Measurements from ENCODE around the gene ARHGAP23. TPM values are rescaled to one million over a fixed set of nuclear protein-coding genes. Genes with fewer than 3 reads are reported as not detected.
A peak's percentile ranks its signal among the peaks of the same experiment; 100 is the strongest.

The ARHGAP23 gene
- total and polyA plus RNA-seq, 4 donors = 18.3 to 91.7 (median 39.2) TPM

DNA sequence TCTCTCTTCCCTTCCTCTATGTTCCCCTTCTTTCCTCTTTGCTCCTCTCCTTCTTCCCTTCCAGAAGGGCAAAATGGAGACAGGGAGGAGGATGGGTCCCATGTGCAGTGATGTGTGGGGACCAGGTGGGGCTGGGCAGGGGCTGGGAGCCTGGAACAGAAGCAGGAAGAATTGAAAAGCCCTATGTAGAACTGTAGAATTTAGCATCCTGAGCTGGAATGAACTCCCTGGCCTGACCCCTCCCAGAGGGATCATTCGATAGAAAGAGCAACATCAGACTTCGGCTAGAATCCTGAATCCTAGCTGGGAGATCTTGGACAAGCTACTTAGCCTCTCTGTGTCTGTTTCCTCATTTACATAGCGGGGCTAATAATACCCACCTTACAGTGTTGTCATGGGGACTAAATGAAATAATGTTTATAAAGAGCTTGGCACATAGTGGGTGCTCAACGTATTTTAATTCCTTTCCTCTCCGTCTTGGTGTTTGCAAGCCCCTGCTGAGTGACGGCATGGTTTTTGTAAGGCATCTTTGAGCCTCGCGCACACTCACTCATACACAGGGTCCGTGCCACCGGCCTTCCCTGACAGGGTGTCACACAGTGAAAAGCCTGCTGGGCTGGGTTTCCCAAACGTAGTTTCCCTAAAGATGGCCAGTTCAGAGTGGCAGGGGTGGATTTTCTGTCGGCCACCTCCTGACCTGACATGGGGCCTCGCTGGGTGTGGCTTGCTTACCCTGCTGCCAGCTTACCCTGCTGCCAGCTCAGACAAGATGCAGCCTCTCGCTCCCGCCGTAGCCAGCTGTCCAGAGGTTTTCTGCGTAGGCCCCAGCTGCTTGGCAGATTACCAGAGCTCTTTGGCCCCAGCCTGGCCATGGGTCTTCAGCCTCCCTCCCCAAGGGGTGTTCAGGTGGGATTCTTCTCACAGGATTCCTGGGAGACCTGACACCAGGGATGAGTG is 6.1 kb upstream of the ARHGAP23 start:
- H3K27ac ChIP-seq (ENCODE audit: low read depth in 1 of 2, low read length in 1 of 2) = no peak overlapping the region
- H3K27me3 ChIP-seq (ENCODE audit: control insufficient read depth in 3 of 3, insufficient read depth in 3 of 3, low read length in 2 of 3) = peaks cover 0 to 14% (median 13%) of the 10 kb centered on the region in 3 donors
- no peak overlapping the region for H3K9ac ChIP-seq (ENCODE audit: insufficient read depth in 1 of 2, low read length in 2 of 2)
- H3K4me1 ChIP-seq (ENCODE audit: control insufficient read depth in 5 of 5, insufficient read depth in 5 of 5, low read length in 5 of 5) = peaks cover 2 to 39% (median 10%) of the 10 kb centered on the region in 5 donors
- peak in 1 of 3 donors; percentile 19 for DNase-seq
- H3K9me3 ChIP-seq (ENCODE audit: control insufficient read depth in 4 of 4, insufficient read depth in 3 of 4, low read length in 3 of 4) = no peaks in the 10 kb centered on the region
- 73 to 85% methylated on average over 17 of the region's 17 CpGs for WGBS, 2 donors
- H3K36me3 ChIP-seq (ENCODE audit: control insufficient read depth in 4 of 4, insufficient read depth in 4 of 4, low read length in 4 of 4) = no peaks in the 10 kb centered on the region
- H3K4me3 ChIP-seq = no peak overlapping the region
- ATAC-seq (ENCODE audit: insufficient read depth, low FRiP score) = no peak
- TF ChIP-seq, protein P1, sequence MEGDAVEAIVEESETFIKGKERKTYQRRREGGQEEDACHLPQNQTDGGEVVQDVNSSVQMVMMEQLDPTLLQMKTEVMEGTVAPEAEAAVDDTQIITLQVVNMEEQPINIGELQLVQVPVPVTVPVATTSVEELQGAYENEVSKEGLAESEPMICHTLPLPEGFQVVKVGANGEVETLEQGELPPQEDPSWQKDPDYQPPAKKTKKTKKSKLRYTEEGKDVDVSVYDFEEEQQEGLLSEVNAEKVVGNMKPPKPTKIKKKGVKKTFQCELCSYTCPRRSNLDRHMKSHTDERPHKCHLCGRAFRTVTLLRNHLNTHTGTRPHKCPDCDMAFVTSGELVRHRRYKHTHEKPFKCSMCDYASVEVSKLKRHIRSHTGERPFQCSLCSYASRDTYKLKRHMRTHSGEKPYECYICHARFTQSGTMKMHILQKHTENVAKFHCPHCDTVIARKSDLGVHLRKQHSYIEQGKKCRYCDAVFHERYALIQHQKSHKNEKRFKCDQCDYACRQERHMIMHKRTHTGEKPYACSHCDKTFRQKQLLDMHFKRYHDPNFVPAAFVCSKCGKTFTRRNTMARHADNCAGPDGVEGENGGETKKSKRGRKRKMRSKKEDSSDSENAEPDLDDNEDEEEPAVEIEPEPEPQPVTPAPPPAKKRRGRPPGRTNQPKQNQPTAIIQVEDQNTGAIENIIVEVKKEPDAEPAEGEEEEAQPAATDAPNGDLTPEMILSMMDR (IDR thresholded peaks at IDR 0.05; ENCODE audit: control extremely low read depth, extremely low read depth) = no peak

DNA sequence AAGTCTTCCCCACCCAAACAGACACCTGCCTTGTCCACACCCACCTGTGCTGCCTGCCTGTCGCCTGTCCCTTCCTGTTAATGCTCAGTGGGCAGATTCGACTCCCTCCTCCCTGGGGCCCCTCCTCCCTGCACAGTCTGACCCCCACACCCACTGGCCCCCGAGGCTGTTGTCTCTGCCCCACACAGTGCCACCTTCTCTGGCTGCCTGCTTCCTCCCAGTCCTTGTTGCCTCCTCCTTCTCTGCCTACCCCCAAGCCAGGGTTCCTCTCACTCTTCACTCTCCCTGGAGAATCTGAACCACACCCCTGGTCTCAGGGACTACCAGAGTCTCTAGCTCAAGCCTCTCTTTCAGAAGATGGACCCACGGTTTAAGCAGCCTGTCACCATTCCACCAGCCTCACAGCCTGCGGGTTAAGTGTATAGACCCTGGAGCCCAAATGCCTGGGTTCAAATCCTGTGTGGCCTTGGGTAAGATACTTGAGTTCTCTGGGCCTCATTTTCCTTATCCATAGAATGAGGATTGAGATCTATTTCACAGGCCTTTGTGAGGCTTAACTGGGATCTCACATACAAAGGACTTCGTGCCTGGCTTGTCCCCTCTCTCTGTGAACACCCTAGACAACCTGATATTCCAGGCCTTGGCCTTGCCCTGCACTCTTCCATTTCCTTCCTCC is 3.8 kb upstream of the ARHGAP23 start:
- no peak for ATAC-seq (ENCODE audit: insufficient read depth, low FRiP score)
- WGBS, 2 donors = 69 to 70% methylated on average over 6 of the region's 6 CpGs
- Histone ChIP-seq H3K27me3 (ENCODE audit: control insufficient read depth in 3 of 3, insufficient read depth in 3 of 3, low read length in 2 of 3) (peaks cover 0 to 3% (median 2%) of the 10 kb centered on the region in 3 donors), H3K9me3 (ENCODE audit: control insufficient read depth in 4 of 4, insufficient read depth in 3 of 4, low read length in 3 of 4) (no peaks in the 10 kb centered on the region), H3K36me3 (ENCODE audit: control insufficient read depth in 4 of 4, insufficient read depth in 4 of 4, low read length in 4 of 4) (no peaks in the 10 kb centered on the region), H3K4me1 (ENCODE audit: control insufficient read depth in 5 of 5, insufficient read depth in 5 of 5, low read length in 5 of 5) (peaks cover 4 to 45% (median 15%) of the 10 kb centered on the region in 5 donors), H3K4me3 (no peak overlapping the region), H3K9ac (ENCODE audit: insufficient read depth in 1 of 2, low read length in 2 of 2) (no peak overlapping the region), H3K27ac (ENCODE audit: low read depth in 1 of 2, low read length in 1 of 2) (peak overlapping the region in 1 of 2 donors; percentile 27)
- no peak for DNase-seq
- TF ChIP-seq, protein P1 (IDR thresholded peaks at IDR 0.05; ENCODE audit: control extremely low read depth, extremely low read depth) = no peak

DNA sequence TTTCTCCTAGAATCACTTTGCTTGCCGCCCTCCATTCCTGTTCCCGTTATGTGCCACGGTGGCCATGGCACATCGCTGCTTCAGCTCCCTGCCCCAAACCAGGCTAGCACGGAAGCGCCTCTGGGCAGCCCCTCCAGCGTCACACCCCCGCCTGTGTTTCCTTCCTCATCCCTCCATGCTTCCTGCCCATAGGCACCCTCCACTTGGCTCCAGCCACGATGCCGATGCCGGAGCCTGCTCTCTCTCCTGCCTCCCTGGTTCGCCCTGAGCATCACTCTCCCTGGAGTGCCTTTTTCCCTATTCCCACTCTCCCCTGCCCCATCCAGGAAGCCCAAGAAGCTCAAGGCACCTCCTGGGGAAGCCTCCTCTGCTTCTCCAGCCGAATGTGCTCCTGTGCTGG is 3.2 kb upstream of the ARHGAP23 start:
- Histone ChIP-seq H3K27ac (ENCODE audit: low read depth in 1 of 2, low read length in 1 of 2) (peak overlapping the region; percentile 12 to 27), H3K9ac (ENCODE audit: insufficient read depth in 1 of 2, low read length in 2 of 2) (no peak overlapping the region), H3K9me3 (ENCODE audit: control insufficient read depth in 4 of 4, insufficient read depth in 3 of 4, low read length in 3 of 4) (no peaks in the 10 kb centered on the region), H3K27me3 (ENCODE audit: control insufficient read depth in 3 of 3, insufficient read depth in 3 of 3, low read length in 2 of 3) (no peaks in the 10 kb centered on the region), H3K4me1 (ENCODE audit: control insufficient read depth in 5 of 5, insufficient read depth in 5 of 5, low read length in 5 of 5) (peaks cover 4 to 47% (median 15%) of the 10 kb centered on the region in 5 donors), H3K4me3 (no peak overlapping the region), H3K36me3 (ENCODE audit: control insufficient read depth in 4 of 4, insufficient read depth in 4 of 4, low read length in 4 of 4) (no peaks in the 10 kb centered on the region)
- WGBS, 2 donors = 22 to 51% methylated on average over 13 of the region's 13 CpGs
- no peak for DNase-seq
- no peak for ATAC-seq (ENCODE audit: insufficient read depth, low FRiP score)
- TF ChIP-seq, protein P1 (IDR thresholded peaks at IDR 0.05; ENCODE audit: control extremely low read depth, extremely low read depth) = no peak
